Measurements from ENCODE around the gene KLHDC1.
"Not testable (repeated sequence)": the region's sequence is repeated elsewhere in the genome, so short reads cannot be mapped to it uniquely, and the experiment has no call there.

Gene KLHDC1

DNA sequence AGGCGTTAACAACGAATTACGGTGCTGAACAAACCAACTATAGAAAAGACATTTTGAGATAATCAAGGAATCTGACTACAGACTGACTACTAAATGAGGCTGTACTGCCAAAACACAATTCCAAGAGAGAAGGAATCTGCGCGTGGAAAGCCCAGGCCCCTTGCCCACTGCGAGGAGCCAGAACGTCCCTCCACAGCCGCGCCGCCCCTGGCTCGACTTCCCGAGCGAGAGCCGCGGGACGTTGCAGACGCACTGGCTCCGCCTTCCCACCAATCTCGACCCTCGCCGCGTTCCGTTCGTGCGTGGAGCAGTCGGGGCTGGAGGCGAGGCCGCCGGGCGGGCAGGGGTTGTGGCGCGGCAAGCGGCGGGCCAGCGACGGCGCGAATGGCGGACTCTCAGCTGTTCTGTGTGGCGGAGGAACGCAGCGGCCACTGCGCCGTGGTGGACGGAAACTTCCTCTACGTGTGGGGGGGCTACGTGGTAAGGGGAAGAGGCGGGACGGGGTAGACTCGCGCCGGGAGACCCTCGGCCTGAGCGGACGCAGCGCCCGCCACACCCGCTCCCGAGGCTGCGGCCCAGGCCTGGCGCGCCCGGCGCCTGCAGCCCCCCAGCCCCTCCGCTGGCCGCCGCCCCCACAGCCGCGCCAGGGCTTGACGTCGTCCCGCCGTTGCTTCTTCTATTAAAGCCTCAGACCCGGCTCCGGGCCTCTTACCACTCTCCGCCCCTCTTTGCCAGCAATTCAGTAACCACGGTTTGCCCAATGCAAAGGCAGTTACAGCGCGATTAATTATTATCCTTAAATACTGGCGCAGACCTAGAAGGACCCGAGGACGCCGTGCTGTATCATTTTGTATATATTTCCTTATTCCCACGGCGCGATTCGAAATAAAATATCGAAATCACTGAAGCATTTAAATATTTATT lies at the start of gene KLHDC1:
Gene KLHDC1, plus strand, starts transcription at position 310 of the 924 bp plus-strand sequence. Its CDS starts 75 bp downstream, at position 385.
- DNase-seq = peak; percentile 80

GRCh38 chr14:49653508-49653907 lies 39.4 kb upstream of the KLHDC1 start:
- DNase-seq = no peak

GRCh38 chr14:49654511-49654910 lies 38.4 kb upstream of the KLHDC1 start:
- no peak for DNase-seq

- DNase-seq = not testable (repeated sequence)
Measured at GRCh38 chr14:49657500-49657899, 35.4 kb upstream of the KLHDC1 start.

GRCh38 chr14:49659526-49660455 lies 33.1 kb upstream of the KLHDC1 start:
- DNase-seq = no peak

GRCh38 chr14:49670475-49670874 lies 22.4 kb upstream of the KLHDC1 start:
- no peak for DNase-seq

DNA sequence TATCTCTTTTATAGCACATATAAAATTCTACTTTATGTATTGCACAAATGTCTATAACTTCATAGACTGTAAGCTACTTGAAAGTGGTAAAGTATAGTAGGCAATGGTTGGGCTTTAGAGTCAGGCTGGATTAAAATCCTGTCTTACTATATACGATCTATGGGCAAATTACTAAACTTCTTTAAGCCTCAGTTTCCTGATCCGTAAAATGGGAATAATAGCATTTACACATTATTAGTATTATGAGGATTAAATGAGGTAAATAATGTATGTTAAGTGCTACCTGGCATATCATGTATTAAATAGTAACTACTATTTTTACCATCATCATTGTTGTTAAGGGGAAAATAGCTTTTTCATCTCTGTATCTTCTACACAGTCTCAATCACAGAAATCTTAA lies 19.3 kb upstream of the KLHDC1 start:
- DNase-seq = no peak

DNA sequence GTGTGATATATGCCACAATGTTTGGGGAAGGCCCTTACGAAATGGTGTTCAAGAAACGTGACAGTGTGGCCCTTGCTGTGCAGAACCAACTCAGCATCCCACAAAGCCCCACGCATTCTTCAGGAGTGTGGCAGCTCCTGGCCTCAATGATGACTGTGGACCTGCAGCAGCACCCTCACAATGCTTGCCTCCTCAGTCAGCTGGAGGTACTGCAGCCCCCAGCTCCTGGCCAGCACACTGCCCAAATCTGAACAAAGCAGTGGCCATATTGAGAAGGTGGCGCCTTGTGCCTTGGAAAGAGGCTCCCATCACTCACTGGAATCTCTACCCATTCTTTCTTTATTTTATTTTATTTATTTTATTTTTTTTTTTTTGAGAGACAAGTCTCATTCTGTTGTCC lies 15.3 kb upstream of the KLHDC1 start:
- DNase-seq = no peak

DNA sequence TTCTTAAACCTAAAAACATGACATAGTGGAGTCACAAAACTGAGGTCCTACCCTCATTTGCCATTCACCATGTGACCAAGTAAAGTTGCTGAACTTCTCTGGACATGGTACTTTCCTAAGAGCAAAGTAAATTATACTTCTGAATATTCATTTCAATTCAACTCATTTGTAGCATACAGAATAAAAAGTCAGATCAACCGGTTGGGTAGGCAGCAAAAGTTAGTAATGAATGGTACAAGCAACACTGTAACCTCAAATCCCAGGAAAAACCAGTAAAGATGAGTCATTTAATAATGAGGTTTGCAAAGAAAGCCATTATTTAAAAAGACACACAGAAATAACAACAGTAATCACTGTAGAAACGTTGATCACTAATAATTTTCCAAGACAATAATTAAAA lies 13.6 kb upstream of the KLHDC1 start:
- DNase-seq = no peak

GRCh38 chr14:49686425-49686824 lies 6.5 kb upstream of the KLHDC1 start:
- no peak for DNase-seq

DNA sequence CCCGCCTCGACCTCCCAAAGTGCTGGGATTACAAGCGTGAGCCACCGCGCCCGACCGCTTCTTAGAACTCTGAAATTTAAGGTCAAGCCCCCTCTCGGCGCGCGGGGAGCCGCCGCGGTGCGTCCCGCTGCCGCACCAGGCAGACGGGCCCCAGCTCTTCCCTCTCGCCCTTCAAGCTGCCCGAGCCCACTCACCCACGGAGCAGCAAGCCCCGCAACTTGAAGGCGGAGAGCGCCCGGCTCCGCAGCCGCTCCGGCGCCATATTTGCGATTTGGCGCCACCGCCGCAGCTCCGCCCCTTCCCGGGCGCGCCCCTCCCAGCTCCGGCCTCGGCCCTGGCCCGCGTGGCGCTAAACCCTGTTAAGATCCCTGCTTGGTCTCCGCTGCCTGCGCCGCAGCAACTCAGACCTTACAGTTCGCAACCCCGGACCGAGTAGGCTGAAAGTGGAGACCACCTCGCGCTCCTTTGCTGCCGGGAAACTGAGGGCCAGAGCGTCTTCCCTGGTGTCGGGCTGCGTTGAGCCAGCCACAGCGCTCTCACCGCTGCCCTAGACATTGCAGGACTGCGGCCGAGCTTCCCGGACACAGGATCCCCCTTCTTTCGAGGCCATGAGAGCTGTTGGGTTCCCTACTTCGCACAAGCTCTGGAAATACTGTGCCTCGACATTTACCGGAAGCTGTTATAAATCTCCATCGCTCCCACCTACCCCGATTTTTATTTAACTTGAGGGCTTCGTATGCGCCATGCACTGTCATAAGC lies 4.8 kb upstream of the KLHDC1 start, which contains the start of gene POLE2:
Gene POLE2, minus strand, starts transcription at position 273 of the 759 bp plus-strand sequence. Its CDS starts 11 bp downstream, at position 262.
- peak; percentile 79 for DNase-seq

DNA sequence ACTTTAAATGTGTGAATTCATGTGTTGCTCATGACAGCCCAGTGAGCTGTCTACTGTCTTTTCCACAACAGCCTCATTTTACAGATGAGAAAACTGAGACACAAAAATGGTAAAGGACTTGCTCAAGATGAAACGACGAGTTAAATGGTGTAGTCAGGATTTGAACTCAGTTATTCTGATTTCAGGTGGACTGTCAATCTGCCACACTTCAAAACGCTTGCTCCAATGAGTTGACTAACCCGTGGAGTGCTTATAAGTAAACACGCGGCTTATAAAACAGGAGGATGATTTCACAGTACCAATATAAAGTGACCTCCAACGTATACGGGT lies 4.3 kb upstream of the KLHDC1 start:
- no peak for DNase-seq

DNA sequence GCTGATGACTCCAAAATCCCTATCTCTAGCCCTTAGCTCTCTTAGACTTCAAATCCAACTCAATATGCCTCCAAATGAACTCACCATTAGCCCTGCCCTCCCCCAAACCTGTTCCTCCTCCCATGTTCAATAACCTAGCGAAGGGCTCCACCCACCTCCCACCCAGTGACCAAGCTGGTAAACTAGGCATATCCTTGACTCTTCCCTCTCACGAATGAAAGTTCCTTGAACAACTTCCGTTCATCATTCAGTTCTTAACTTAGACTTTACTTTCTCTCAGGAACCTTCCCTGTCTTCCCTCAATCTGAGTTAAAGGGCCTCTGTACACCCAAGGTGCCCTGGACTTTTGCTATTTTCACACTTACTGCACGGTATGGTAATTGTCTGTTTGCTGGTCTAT lies 1.9 kb upstream of the KLHDC1 start:
- no peak for DNase-seq

GRCh38 chr14:49692193-49692757 lies 645 bp upstream of the KLHDC1 start:
- DNase-seq = no peak

DNA sequence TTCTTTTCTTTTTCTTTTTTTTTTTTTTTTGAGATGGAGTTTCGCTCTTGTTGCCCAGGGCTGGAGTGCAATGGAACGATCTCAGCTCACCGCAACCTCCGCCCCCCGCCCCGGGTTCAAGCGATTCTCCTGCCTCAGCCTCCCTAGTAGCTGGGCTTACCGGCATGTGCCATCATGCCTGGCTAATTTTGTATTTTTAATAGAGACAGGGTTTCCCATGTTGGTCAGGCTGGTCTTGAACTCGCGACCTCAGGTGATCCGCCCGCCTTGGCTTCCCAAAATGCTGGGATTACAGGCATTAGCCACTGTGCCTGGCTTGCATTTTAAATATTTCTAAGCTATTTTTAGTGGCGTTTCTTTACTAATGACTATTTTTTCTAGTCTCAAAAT lies 810 bp downstream of the KLHDC1 start:
- not testable (repeated sequence) for DNase-seq

DNA sequence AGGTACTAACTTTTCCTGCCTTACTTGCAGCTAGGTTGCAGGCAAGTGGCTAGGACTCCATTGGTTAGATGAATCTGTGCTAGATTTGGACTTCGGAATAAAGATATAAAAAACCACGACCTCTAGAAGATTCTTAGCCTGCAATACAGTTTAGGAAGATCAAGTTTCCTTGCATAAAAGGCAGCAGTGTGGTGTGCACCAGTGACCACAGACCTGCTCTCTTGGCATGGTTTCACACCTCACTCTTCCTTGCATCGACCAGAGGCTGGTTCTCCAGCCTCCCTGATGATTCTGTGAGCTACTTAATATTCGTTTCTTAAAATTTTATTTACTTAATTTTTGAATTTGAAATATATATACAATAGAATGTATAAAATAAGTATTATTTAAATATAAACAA lies 9.8 kb downstream of the KLHDC1 start:
- DNase-seq = no peak

DNA sequence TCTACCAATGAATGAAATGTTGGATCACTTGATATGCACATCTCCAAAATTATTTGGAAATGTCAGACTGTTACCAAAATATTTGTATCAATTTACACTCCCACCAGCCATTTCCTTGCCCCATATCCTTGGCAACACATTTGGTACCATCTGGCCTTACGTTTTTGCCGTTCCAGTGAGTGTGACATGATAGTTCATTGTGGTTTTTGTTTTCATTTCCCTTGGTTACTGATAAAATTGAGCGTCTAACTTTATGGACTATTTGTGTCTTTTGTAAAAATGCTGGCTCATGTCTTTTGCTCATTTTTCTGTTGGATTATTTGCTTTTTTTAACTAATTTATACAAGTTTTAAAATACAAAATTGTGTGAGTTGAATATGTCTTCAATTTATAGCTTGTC lies 11.0 kb downstream of the KLHDC1 start:
- no peak for DNase-seq

DNA sequence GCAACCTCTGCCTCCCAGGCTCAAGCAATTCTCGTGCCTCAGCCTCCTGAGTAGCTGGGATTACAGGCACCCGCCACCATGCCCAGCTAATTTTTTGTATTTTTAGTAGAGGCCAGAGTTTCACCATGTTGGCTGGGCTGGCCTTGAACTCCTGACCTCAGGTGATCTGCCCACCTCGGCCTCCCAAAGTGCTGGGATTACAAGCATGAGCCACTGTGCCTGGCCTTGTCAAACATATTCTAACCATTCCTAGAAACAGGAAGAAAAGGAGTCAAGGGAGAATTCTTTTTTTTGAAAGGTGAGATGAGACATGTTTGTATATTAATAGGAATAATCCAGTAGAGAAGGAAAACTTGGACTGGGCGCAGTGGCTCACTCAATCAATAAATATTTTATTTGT lies 11.6 kb downstream of the KLHDC1 start:
- not testable (repeated sequence) for DNase-seq

GRCh38 chr14:49710993-49711392 lies 18.1 kb downstream of the KLHDC1 start:
- DNase-seq = not testable (repeated sequence)

GRCh38 chr14:49720744-49721143 lies 27.8 kb downstream of the KLHDC1 start:
- no peak for DNase-seq

DNA sequence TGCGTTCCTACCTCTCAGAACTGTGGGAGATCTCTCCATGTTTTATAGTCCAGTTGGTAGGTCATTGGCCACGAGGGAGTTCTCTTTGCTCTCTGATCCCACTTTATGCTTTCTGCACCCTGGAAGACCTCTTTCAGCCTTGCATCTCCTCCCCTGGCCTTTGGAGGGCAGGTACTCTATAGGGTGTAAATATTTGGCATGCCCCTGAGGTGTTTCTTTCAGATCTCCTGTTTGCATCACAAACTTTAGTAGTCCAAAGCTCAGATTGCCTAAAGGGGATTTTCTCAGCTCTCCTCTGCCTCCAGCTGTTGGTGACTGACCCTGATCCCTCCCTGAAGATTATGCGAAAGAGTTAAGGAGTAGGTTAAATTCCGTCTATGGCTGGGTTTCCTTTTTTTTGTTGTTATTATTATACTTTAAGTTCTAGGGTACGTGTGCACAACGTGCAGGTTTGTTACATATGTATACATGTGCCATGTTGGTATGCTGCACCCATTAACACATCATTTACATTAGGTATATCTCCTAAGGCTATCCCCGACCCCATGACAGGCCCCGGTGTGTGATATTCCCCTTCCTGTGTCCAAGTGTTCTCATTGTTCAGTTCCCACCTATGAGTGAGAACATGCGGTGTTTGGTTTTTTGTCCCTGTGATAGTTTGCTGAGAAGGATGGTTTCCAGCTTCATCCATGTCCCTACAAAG lies 29.0 kb downstream of the KLHDC1 start:
- DNase-seq = not testable (repeated sequence)

DNA sequence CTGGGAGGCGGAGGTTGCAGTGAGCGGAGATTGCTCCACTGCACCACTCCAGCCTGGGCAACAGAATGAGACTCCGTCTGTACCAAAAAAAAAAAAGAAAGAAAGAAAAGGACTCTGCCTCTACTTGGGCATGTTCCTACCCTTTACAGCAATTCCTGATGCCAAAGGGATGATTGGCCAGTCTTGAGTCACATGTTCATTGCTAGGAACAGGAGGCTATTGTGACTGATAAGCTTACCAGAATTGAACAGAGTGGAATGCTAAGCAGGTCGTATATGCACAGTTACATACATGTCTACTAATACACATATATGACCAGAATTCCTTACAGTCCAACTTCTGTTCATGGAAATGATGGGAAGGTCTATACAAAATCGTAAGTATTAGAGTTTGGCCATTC lies 34.3 kb downstream of the KLHDC1 start:
- DNase-seq = no peak

Measured in NCI-H146 (cell line).